ENCODE results near the gene TMEM151A. TPM values are rescaled to one million over a fixed set of nuclear protein-coding genes. Genes with fewer than 3 reads are reported as not detected.

The TMEM151A gene
- total and polyA plus RNA-seq, 2 donors (not counting 1 experiment from before 2014, with no cell fraction given) = under 0.01 TPM; not detected in 1

- H3K79me2 ChIP-seq (ENCODE audit: control insufficient read depth, insufficient read depth, low read length) = peaks cover 24% of the 10 kb centered on the region
- DNase-seq (ENCODE audit: low read depth in 2 of 2) = peak; percentile 97
- H4K20me1 ChIP-seq (ENCODE audit: control insufficient read depth, extremely low read depth, insufficient read depth, low read length) = no peaks in the 10 kb centered on the region
- TF ChIP-seq CTCF (conservative IDR thresholded peaks at IDR 0.05 in 1 of 2, IDR thresholded peaks at IDR 0.05 in 1 of 2; ENCODE audit: low read depth in 1 of 2, low read length in 2 of 2) (peak in 1 of 2 donors; percentile 29), EZH2 (IDR thresholded peaks at IDR 0.05; ENCODE audit: low read length, missing control alignments) (no peak)
- H3K36me3 ChIP-seq (ENCODE audit: control insufficient read depth, insufficient read depth, low read length) = peaks cover 20% of the 10 kb centered on the region
- H2AFZ ChIP-seq (ENCODE audit: low read length) = peak within 1 kb of the TSS; percentile 84
- no peaks in the 10 kb centered on the region for H3K27me3 ChIP-seq (ENCODE audit: control insufficient read depth, insufficient read depth, low read length)
- peak within 1 kb of the TSS; percentile 86 for H3K27ac ChIP-seq (ENCODE audit: insufficient read depth, low read length)
- peak within 1 kb of the TSS; percentile 98 for H3K4me2 ChIP-seq (ENCODE audit: extremely low read depth, insufficient read depth, low read length)
- peaks cover 22% of the 10 kb centered on the region for H3K4me1 ChIP-seq (ENCODE audit: control insufficient read depth, extremely low read depth, insufficient read depth, low read length)
- H3K4me3 ChIP-seq (replicated peaks in 1 of 4; ENCODE audit: control extremely low read depth in 1 of 4, insufficient read depth in 1 of 4, low read depth in 3 of 4, low read length in 4 of 4) = peak within 1 kb of the TSS; percentile 74 to 92 (median 84)
- peak within 1 kb of the TSS; percentile 78 for H3K9ac ChIP-seq (ENCODE audit: insufficient read depth, low read length)
- H3K9me3 ChIP-seq (ENCODE audit: control insufficient read depth, insufficient read depth, low read depth, low read length) = no peaks in the 10 kb centered on the region
Observed at GRCh38 chr11:66344550-66345315, 53.0 kb downstream of the TMEM151A start, which contains the start of gene BRMS1. Gene BRMS1 (minus strand): TSS chr11:66345104. CDS start chr11:66342234, 2,870 bp downstream.

GRCh38 chr11:66345316-66345649, 53.6 kb downstream of the TMEM151A start:
- peaks cover 24% of the 10 kb centered on the region for H3K79me2 ChIP-seq (ENCODE audit: control insufficient read depth, insufficient read depth, low read length)
- H3K36me3 ChIP-seq (ENCODE audit: control insufficient read depth, insufficient read depth, low read length) = peaks cover 16% of the 10 kb centered on the region
- H3K4me2 ChIP-seq (ENCODE audit: extremely low read depth, insufficient read depth, low read length) = peak overlapping the region; percentile 96
- TF ChIP-seq EZH2 (IDR thresholded peaks at IDR 0.05; ENCODE audit: low read length, missing control alignments) (no peak), CTCF (conservative IDR thresholded peaks at IDR 0.05 in 1 of 2, IDR thresholded peaks at IDR 0.05 in 1 of 2; ENCODE audit: low read depth in 1 of 2, low read length in 2 of 2) (no peak)
- peak overlapping the region; percentile 74 to 92 (median 84) for H3K4me3 ChIP-seq (replicated peaks in 1 of 4; ENCODE audit: control extremely low read depth in 1 of 4, insufficient read depth in 1 of 4, low read depth in 3 of 4, low read length in 4 of 4)
- H3K27ac ChIP-seq (ENCODE audit: insufficient read depth, low read length) = peak overlapping the region; percentile 86
- H3K9ac ChIP-seq (ENCODE audit: insufficient read depth, low read length) = peak overlapping the region; percentile 78
- no peaks in the 10 kb centered on the region for H3K9me3 ChIP-seq (ENCODE audit: control insufficient read depth, insufficient read depth, low read depth, low read length)
- DNase-seq (ENCODE audit: low read depth in 2 of 2) = no peak
- H3K27me3 ChIP-seq (ENCODE audit: control insufficient read depth, insufficient read depth, low read length) = no peaks in the 10 kb centered on the region
- peak overlapping the region; percentile 84 for H2AFZ ChIP-seq (ENCODE audit: low read length)
- no peaks in the 10 kb centered on the region for H4K20me1 ChIP-seq (ENCODE audit: control insufficient read depth, extremely low read depth, insufficient read depth, low read length)
- peaks cover 22% of the 10 kb centered on the region for H3K4me1 ChIP-seq (ENCODE audit: control insufficient read depth, extremely low read depth, insufficient read depth, low read length)

Other genes starting within 250 kb of the TMEM151A start
- under 0.01 TPM in 1 of 2 replicates, not detected in the other for gene GAL3ST3, start 242.7 kb upstream of the TMEM151A start, total RNA-seq
- not detected in 2 replicates for gene GAL3ST3, start 242.7 kb upstream of the TMEM151A start, polyA plus RNA-seq
- gene SF3B2, start 239.5 kb upstream of the TMEM151A start, total RNA-seq = 108 TPM in 2 replicates
- 87.7 and 122 TPM in 2 replicates for gene SF3B2, start 239.5 kb upstream of the TMEM151A start, polyA plus RNA-seq
- gene PACS1, start 221.6 kb upstream of the TMEM151A start, total RNA-seq = 16.4 and 25.9 TPM in 2 replicates
- gene PACS1, start 221.6 kb upstream of the TMEM151A start, polyA plus RNA-seq = 27.7 and 28.5 TPM in 2 replicates
- gene KLC2, start 34.2 kb upstream of the TMEM151A start, total RNA-seq = 17.3 and 17.5 TPM in 2 replicates
- 7.4 and 10.1 TPM in 2 replicates for gene KLC2, start 34.2 kb upstream of the TMEM151A start, polyA plus RNA-seq
- 43.7 and 63.6 TPM in 2 replicates for gene RAB1B, start 23.3 kb upstream of the TMEM151A start, total RNA-seq
- gene RAB1B, start 23.3 kb upstream of the TMEM151A start, polyA plus RNA-seq = 140 and 221 TPM in 2 replicates
- gene CNIH2, start 13.7 kb upstream of the TMEM151A start, total RNA-seq = 0.17 TPM in 1 of 2 replicates, not detected in the other
- gene CNIH2, start 13.7 kb upstream of the TMEM151A start, polyA plus RNA-seq = 0.57 and 1.4 TPM in 2 replicates
- 134 and 167 TPM in 2 replicates for gene YIF1A, start 2.8 kb upstream of the TMEM151A start, total RNA-seq
- gene YIF1A, start 2.8 kb upstream of the TMEM151A start, polyA plus RNA-seq = 160 and 161 TPM in 2 replicates
- gene CD248, start 25.1 kb downstream of the TMEM151A start, total RNA-seq = 52.6 and 95.6 TPM in 2 replicates
- gene CD248, start 25.1 kb downstream of the TMEM151A start, polyA plus RNA-seq = 98.8 and 132 TPM in 2 replicates
- gene RIN1, start 44.5 kb downstream of the TMEM151A start, total RNA-seq = 12.6 and 22.1 TPM in 2 replicates
- gene RIN1, start 44.5 kb downstream of the TMEM151A start, polyA plus RNA-seq = 6.3 and 10.6 TPM in 2 replicates
- gene BRMS1, start 53.2 kb downstream of the TMEM151A start, total RNA-seq = 43.9 and 50.6 TPM in 2 replicates
- 25.7 and 41.6 TPM in 2 replicates for gene BRMS1, start 53.2 kb downstream of the TMEM151A start, polyA plus RNA-seq
- gene B4GAT1, start 55.7 kb downstream of the TMEM151A start, total RNA-seq = 34.7 and 48.9 TPM in 2 replicates
- gene B4GAT1, start 55.7 kb downstream of the TMEM151A start, polyA plus RNA-seq = 13.1 and 15.7 TPM in 2 replicates
- under 0.01 and 0.17 TPM in 2 replicates for gene SLC29A2, start 79.9 kb downstream of the TMEM151A start, total RNA-seq
- gene SLC29A2, start 79.9 kb downstream of the TMEM151A start, polyA plus RNA-seq = 0.15 and 1.7 TPM in 2 replicates
- not detected in 2 replicates for gene NPAS4, start 129.1 kb downstream of the TMEM151A start, total RNA-seq
- 0.08 and 0.16 TPM in 2 replicates for gene NPAS4, start 129.1 kb downstream of the TMEM151A start, polyA plus RNA-seq
- 32.7 and 39.3 TPM in 2 replicates for gene MRPL11, start 147.0 kb downstream of the TMEM151A start, total RNA-seq
- gene MRPL11, start 147.0 kb downstream of the TMEM151A start, polyA plus RNA-seq = 35.7 and 55.9 TPM in 2 replicates
- 16.2 and 20.3 TPM in 2 replicates for gene PELI3, start 175.0 kb downstream of the TMEM151A start, total RNA-seq
- gene PELI3, start 175.0 kb downstream of the TMEM151A start, polyA plus RNA-seq = 5.0 and 5.1 TPM in 2 replicates
- 28.2 and 39.6 TPM in 2 replicates for gene DPP3, start 188.5 kb downstream of the TMEM151A start, total RNA-seq
- 33.6 and 42.1 TPM in 2 replicates for gene DPP3, start 188.5 kb downstream of the TMEM151A start, polyA plus RNA-seq
- gene BBS1, start 218.7 kb downstream of the TMEM151A start, total RNA-seq = 20.3 and 20.5 TPM in 2 replicates
- 11.6 and 16.5 TPM in 2 replicates for gene BBS1, start 218.7 kb downstream of the TMEM151A start, polyA plus RNA-seq

Data from fibroblast of lung (primary cell).